Prostate gland (tissue), 2 donors: ENCODE measurements around the gene MED12L.

Source experiments
- CTCF ChIP-seq, 4 experiments: fragments of 200-600 bp in 2 of 4; fragments of 450-650 bp in 2 of 4; sonication (generic) in 2 of 4; IDR thresholded peaks; 1 replicate in 3 of 4; 2 replicates in 1 of 4; pipeline ENCODE4 v1.5.1; 2016 to 2019; ENCODE audit warnings: antibody characterized with exemption in 4 of 4, mild to moderate bottlenecking in 2 of 4, moderate library complexity in 2 of 4
- POLR2A ChIP-seq: fragments of 450-650 bp; IDR thresholded peaks from one replicate; pipeline ENCODE4 v1.6.1; 2016; ENCODE audit warnings: antibody characterized with exemption, mild to moderate bottlenecking

GRCh38 chr3:151296226-151296625 is 210.8 kb downstream of the MED12L start:
- no peak for TF ChIP-seq CTCF (IDR thresholded peaks at IDR 0.05)
- TF ChIP-seq POLR2A, result no peak
